SU-DHL-6 (cell line): Measurements from ENCODE around the gene RNASE13.

Experiments
- EZH2phosphoT487 ChIP-seq: fragments of 200-600 bp; sonication (generic), shearing (Covaris generic); conservative IDR thresholded peaks from 2 replicates; pipeline ENCODE4 v1.6.1; 2018; ENCODE audit warnings: mild to moderate bottlenecking, antibody characterized with exemption, low read length, moderate library complexity, mixed read lengths
- TF ChIP-seq, protein P1 (sequence below): fragments of 200-600 bp; sonication (generic); IDR thresholded peaks from one replicate; pipeline ENCODE4 v1.5.1; 2017; ENCODE audit warnings: antibody characterized with exemption, mild to moderate bottlenecking, low read length, moderate library complexity; ENCODE audit not compliant: insufficient read depth, poor library complexity, severe bottlenecking

GRCh38 chr14:20988717-20989470, 45.7 kb downstream of the RNASE13 start:
- TF ChIP-seq, protein P1, sequence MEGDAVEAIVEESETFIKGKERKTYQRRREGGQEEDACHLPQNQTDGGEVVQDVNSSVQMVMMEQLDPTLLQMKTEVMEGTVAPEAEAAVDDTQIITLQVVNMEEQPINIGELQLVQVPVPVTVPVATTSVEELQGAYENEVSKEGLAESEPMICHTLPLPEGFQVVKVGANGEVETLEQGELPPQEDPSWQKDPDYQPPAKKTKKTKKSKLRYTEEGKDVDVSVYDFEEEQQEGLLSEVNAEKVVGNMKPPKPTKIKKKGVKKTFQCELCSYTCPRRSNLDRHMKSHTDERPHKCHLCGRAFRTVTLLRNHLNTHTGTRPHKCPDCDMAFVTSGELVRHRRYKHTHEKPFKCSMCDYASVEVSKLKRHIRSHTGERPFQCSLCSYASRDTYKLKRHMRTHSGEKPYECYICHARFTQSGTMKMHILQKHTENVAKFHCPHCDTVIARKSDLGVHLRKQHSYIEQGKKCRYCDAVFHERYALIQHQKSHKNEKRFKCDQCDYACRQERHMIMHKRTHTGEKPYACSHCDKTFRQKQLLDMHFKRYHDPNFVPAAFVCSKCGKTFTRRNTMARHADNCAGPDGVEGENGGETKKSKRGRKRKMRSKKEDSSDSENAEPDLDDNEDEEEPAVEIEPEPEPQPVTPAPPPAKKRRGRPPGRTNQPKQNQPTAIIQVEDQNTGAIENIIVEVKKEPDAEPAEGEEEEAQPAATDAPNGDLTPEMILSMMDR, result no peak
- no peak for TF ChIP-seq EZH2phosphoT487
